Lung (tissue), 16 donors: ENCODE results near the gene MRPS27. TPM values are rescaled to one million over a fixed set of nuclear protein-coding genes. Genes with fewer than 3 reads are reported as not detected.

ENCODE experiments used
- ATAC-seq: fragments of 200-7000 bp; cut with Tn5 transposase; one replicate; pipeline ENCODE4 v1.9.1; 2020; ENCODE audit warnings: moderate number of reproducible peaks; ENCODE audit not compliant: insufficient read depth, low FRiP score
- DNase-seq, 3 donors: peaks; one replicate each; pipeline ENCODE4 v3.0.0-alpha.2; 2013 to 2017
- H3K27ac ChIP-seq, 2 donors: one replicate each; pipeline ENCODE4 v1.5.1; 2013; ENCODE audit warnings: mild to moderate bottlenecking in 2 of 2, moderate library complexity in 2 of 2, control low read depth in 1 of 2, inconsistent platforms in 1 of 2, low read depth in 1 of 2, low read length in 1 of 2
- H3K27me3 ChIP-seq, 3 donors: one replicate each; pipeline ENCODE4 v1.5.1; 2013; ENCODE audit warnings: low read length in 2 of 3; ENCODE audit not compliant: control insufficient read depth in 3 of 3, insufficient read depth in 3 of 3
- H3K36me3 ChIP-seq, 4 donors: one replicate each; pipeline ENCODE4 v1.5.1; 2013; ENCODE audit warnings: low read length in 4 of 4, mild to moderate bottlenecking in 1 of 4, moderate library complexity in 1 of 4; ENCODE audit not compliant: control insufficient read depth in 4 of 4, insufficient read depth in 4 of 4
- H3K4me1 ChIP-seq, 5 donors: one replicate each; pipeline ENCODE4 v1.5.1; 2013; ENCODE audit warnings: low read length in 5 of 5, mild to moderate bottlenecking in 2 of 5, moderate library complexity in 1 of 5; ENCODE audit not compliant: control insufficient read depth in 5 of 5, insufficient read depth in 5 of 5
- H3K4me3 ChIP-seq: one replicate; pipeline ENCODE4 v1.5.1; 2013; ENCODE audit warnings: mild to moderate bottlenecking, control low read depth, moderate library complexity
- H3K9ac ChIP-seq, 2 donors: one replicate each; pipeline ENCODE4 v1.5.1; 2013; ENCODE audit warnings: low read length in 2 of 2, control low read depth in 1 of 2; ENCODE audit not compliant: insufficient read depth in 1 of 2
- H3K9me3 ChIP-seq, 4 donors: one replicate each; pipeline ENCODE4 v1.5.1; 2013; ENCODE audit warnings: low read length in 3 of 4, mild to moderate bottlenecking in 1 of 4, moderate library complexity in 1 of 4; ENCODE audit not compliant: control insufficient read depth in 4 of 4, insufficient read depth in 3 of 4
- WGBS, 2 donors: extraction: QIAGEN DNeasy Blood & Tissue Kit; methylation state at CpG; one replicate each; pipeline ENCODE4 v1.1.7; 2013; 5-methylcytosine and 5-hydroxymethylcytosine counted together
- long read RNA-seq, 5 donors: transcript quantifications; one replicate each; lab custom pipeline, GENCODE V29; 2026
- polyA plus RNA-seq, 2 donors: library from polyadenylated mRNA; stranded (reverse); fragments of 200-250 nt; gene quantifications; one replicate each; pipeline ENCODE4 v1.2.1, GENCODE V29; 2013
- total RNA-seq, 2 donors: library from RNA; depleted of rRNA in 1 of 2; stranded (reverse); fragments of >200 nt in 1 of 2; gene quantifications; one replicate each; pipeline ENCODE4 v1.2.1, GENCODE V29; 2014 to 2021
- TF ChIP-seq, protein P1 (sequence below): IDR thresholded peaks from 2 replicates; pipeline ENCODE4 v1.5.1; 2012; ENCODE audit warnings: mild to moderate bottlenecking; ENCODE audit errors: control extremely low read depth, extremely low read depth
- donor health status: control.
- donor health status: control.
- donor health status: Bipolar disorder and iron deficiency.
- donor health status: healthy.
- donor health status: DM: yes; HTN: yes; CAD: no.

MRPS27 gene
- 10 to 100 TPM; 39.0 to 84.8 TPM for total RNA-seq
- 10 to 100 TPM; 18.8 to 26.4 TPM for polyA plus RNA-seq
- long read RNA-seq, donor 1, full-length matches to known transcripts, result 31 of 37 reads
- long read RNA-seq, donor 1, partial matches to known transcripts, result 6 of 37 reads
- long read RNA-seq, donor 1, other reads (novel, unspliced or antisense), result 0 of 37 reads
- long read RNA-seq, donor 2, transcript MRPS27-201 (11 exons, 2,785 nt), result major isoform, 8 of 13 reads
- long read RNA-seq, donor 2, partial matches to known transcripts, result 5 of 13 reads
- long read RNA-seq, donor 2, other reads (novel, unspliced or antisense), result 0 of 13 reads
- long read RNA-seq, donor 3, transcript MRPS27-201 (11 exons, 2,785 nt), result major isoform, 10 of 11 reads
- long read RNA-seq, donor 3, partial matches to known transcripts, result 0 of 11 reads
- long read RNA-seq, donor 3, other reads (novel, unspliced or antisense), result 0 of 11 reads
- long read RNA-seq, donor 4, transcript MRPS27-201 (11 exons, 2,785 nt), result major isoform, 10 of 12 reads
- long read RNA-seq, donor 4, partial matches to known transcripts, result 0 of 12 reads
- long read RNA-seq, donor 4, other reads (novel, unspliced or antisense), result 0 of 12 reads
- long read RNA-seq, donor 5, transcript MRPS27-201 (11 exons, 2,785 nt), result major isoform, 22 of 35 reads
- long read RNA-seq, donor 5, partial matches to known transcripts, result 10 of 35 reads
- long read RNA-seq, donor 5, other reads (novel, unspliced or antisense), result 0 of 35 reads

DNA sequence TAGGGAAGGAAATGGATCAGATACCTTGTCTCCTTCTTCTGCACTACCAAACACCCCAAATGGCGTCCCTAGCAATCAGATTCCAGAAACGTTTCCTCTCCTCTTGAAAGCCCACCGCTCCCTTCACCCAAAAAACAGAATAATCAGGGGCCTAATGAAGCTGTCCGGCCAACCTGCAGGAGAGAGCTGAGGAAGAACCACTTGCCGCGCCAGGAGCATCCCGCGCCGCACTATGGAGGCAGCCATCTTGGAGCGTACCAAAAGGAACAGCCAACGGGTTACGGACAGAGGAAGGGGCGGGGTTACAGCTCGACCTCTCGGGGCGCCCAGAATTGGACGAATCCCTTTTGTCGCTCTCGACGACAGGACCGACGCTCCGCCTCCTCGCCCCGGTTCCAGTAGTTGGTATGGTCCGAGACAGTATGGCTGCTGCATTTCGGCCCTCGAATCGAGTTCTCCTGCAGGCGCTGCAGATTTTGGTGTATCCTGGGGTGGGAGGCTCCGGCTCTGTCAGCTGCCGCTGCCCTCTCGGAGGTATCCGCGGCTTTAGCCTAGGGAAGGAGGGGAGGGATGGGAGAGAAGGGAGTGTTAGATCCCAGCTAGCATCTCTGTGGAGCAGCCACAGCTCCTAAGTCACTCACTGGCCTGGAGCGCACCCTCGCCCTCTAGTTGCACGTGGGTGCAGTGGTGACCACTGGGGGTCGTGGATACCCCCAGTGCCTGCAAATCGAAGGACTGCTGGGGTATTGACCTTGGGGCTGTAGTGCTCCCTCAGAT, at the start of gene MRPS27, which contains the start of gene PTCD2:
Gene MRPS27, minus strand, starts transcription at position 265 of the 777 bp plus-strand sequence. Its CDS starts 19 bp downstream, at position 246.
Gene PTCD2, plus strand, starts transcription at position 398 of the 777 bp plus-strand sequence. Its CDS starts 10 bp downstream, at position 408.
- 0% methylated on average over 40 of the region's 40 CpGs for WGBS, 2 donors
- Histone ChIP-seq H3K4me1 (peaks cover 0 to 10% (median 3%) of the 10 kb centered on the region in 5 donors), H3K4me3 (peak within 1 kb of the TSS; percentile 72), H3K27me3 (no peaks in the 10 kb centered on the region), H3K9me3 (no peaks in the 10 kb centered on the region), H3K36me3 (peaks cover 0 to 5% (median 4%) of the 10 kb centered on the region in 4 donors), H3K27ac (peak within 1 kb of the TSS; percentile 76 to 88), H3K9ac (peak within 1 kb of the TSS; percentile 88 to 91)
- TF ChIP-seq, protein P1, sequence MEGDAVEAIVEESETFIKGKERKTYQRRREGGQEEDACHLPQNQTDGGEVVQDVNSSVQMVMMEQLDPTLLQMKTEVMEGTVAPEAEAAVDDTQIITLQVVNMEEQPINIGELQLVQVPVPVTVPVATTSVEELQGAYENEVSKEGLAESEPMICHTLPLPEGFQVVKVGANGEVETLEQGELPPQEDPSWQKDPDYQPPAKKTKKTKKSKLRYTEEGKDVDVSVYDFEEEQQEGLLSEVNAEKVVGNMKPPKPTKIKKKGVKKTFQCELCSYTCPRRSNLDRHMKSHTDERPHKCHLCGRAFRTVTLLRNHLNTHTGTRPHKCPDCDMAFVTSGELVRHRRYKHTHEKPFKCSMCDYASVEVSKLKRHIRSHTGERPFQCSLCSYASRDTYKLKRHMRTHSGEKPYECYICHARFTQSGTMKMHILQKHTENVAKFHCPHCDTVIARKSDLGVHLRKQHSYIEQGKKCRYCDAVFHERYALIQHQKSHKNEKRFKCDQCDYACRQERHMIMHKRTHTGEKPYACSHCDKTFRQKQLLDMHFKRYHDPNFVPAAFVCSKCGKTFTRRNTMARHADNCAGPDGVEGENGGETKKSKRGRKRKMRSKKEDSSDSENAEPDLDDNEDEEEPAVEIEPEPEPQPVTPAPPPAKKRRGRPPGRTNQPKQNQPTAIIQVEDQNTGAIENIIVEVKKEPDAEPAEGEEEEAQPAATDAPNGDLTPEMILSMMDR, result no peak
- DNase-seq, result peak; percentile 97 to 99 (median 98)
- ATAC-seq, result peak; percentile 100

DNA sequence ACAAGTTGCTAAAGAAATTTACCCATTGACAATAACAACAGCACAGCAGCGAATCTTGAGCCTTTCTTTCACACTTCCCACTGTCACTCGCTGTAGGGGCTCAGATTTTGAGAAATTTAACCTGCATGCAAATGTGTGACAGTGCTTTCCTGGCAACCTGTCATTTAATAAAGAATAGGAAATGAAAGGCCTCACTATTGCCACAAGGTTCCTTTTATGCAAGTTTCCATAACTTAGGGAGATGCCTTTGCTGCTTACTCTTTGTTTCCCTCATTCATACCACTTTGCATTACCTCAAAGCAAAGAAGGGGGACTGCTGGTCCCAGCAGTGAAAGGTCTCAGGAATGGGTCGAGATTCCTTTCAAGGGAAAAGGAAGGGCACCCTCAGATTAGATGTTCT, 49.7 kb upstream of the MRPS27 start:
- Histone ChIP-seq H3K4me1 (peaks cover 0 to 4% (median 0%) of the 10 kb centered on the region in 5 donors), H3K27me3 (no peaks in the 10 kb centered on the region), H3K27ac (no peak overlapping the region), H3K9ac (no peak overlapping the region), H3K9me3 (no peaks in the 10 kb centered on the region), H3K4me3 (no peak overlapping the region), H3K36me3 (no peaks in the 10 kb centered on the region)
- 78 to 83% methylated on average over 3 of the region's 3 CpGs for WGBS, 2 donors
- ATAC-seq (no peak), DNase-seq (no peak)
- TF ChIP-seq, protein P1, result no peak

- H3K4me1 ChIP-seq, result peaks cover 0 to 4% (median 0%) of the 10 kb centered on the region in 5 donors
- H3K9me3 ChIP-seq, result no peaks in the 10 kb centered on the region
- 96 to 97% methylated on average over 1 of the region's 1 CpG for WGBS, 2 donors
- no peak for DNase-seq
- H3K9ac ChIP-seq, result no peak overlapping the region
- no peaks in the 10 kb centered on the region for H3K27me3 ChIP-seq
- no peak for ATAC-seq
- no peaks in the 10 kb centered on the region for H3K36me3 ChIP-seq
- no peak overlapping the region for H3K4me3 ChIP-seq
- no peak overlapping the region for H3K27ac ChIP-seq
- TF ChIP-seq, protein P1, result no peak
Observed at GRCh38 chr5:72369301-72369700, 49.3 kb upstream of the MRPS27 start.
